K562 (cell line): ENCODE data around the gene DDOST.

ENCODE experiments used
- CREB1 ChIP-seq, 2 experiments: sonication (generic) in 1 of 2; formaldehyde crosslinking in 1 of 2; IDR thresholded peaks; 2 replicates each; pipeline versions ENCODE4 v1.6.1 to v1.8.0; 2012 to 2022; ENCODE audit warnings: inconsistent platforms in 1 of 2, mild to moderate bottlenecking in 1 of 2, missing genetic modification reagents in 1 of 2, moderate library complexity in 1 of 2
- JUNB ChIP-seq: fragments of 450-650 bp; formaldehyde crosslinking; conservative IDR thresholded peaks from 2 replicates; pipeline ENCODE4 v1.4.0; 2020; ENCODE audit warnings: mild to moderate bottlenecking
- THRAP3 ChIP-seq: fragments of 450-650 bp; IDR thresholded peaks from 2 replicates; pipeline ENCODE4 v1.6.1; 2016; ENCODE audit warnings: mild to moderate bottlenecking, inconsistent platforms, borderline replicate concordance
- ZBTB2 ChIP-seq: fragments of 450-650 bp; IDR thresholded peaks from 2 replicates; pipeline ENCODE4 v1.6.1; 2016; ENCODE audit warnings: antibody characterized with exemption
- ZBTB40 ChIP-seq, 2 experiments: fragments of 450-650 bp in 1 of 2; sonication (generic) in 1 of 2; formaldehyde crosslinking in 1 of 2; IDR thresholded peaks; 2 replicates each; pipeline versions ENCODE4 v1.7.1 to v1.9.0; 2016 to 2022; ENCODE audit warnings: inconsistent platforms in 1 of 2, mild to moderate bottlenecking in 1 of 2, missing genetic modification reagents in 1 of 2

DNA sequence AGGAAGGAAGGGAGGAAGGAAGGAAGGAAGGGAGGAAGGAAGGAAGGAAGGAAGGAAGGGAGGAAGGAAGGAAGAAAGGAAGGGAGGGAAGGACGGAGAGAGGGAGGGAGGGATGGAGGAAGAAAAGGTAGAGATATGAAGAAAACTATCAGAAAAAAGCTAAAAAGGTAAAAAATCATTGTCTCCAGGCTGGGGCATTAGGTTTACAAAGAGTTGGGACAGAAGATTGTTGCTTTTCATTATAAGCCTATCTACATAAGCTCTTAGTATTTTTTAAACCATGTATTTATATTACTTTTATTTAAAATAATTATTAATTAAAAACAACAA, 35.1 kb downstream of the DDOST start:
- no peak for TF ChIP-seq CREB1 (IDR thresholded peaks at IDR 0.05)
- no peak for TF ChIP-seq CREB1 (CRISPR knock-in tag; IDR thresholded peaks at IDR 0.05)
- TF ChIP-seq ZBTB2, result no peak
- no peak for TF ChIP-seq THRAP3
- TF ChIP-seq ZBTB40 (IDR thresholded peaks at IDR 0.05), result no peak
- no peak for TF ChIP-seq ZBTB40 (CRISPR knock-in tag; IDR thresholded peaks at IDR 0.05)
- TF ChIP-seq JUNB, result no peak
